ENCODE measurements around the gene KCNH5.

The KCNH5 gene

DNA sequence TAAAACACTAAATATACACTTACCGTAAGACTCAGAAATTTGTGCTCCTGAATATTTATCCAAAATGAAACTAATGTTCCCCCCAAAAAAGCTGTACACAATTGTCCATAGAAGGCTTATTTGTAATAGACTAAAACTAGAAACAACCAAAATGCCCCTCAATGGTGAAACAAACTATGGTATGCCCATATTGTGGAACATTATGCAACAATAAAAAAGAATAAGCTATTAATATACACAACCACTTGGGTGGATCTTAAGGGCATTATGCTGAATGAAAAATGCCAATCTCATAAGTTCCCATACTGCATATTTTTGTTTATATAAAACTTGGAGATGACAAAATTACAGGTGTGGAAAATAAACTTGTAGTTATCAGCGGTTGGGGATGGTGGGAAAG is 357.4 kb downstream of the KCNH5 start:
- no peak for DNase-seq (ENCODE audit: low spot score)
- no peak for FAIRE-seq

DNA sequence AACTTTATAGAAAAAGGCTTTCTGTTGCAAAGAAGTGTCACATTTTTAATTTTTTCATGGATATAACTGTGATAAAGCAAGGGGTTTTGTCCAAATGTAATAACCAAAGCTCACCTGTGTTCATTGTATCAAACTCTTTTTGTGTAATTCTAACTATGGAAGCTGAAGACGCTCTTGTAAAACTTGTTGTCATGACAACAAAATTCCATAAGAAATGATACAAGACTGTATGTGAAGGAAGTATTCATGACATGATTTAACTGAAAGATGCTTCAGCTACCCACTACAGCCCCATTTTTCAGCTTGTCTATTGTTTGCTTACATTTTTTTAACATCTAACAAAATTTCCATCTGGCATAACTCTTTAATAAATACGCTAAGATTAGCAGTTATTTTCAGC is 360.9 kb downstream of the KCNH5 start:
- DNase-seq (ENCODE audit: low spot score) (no peak), FAIRE-seq (no peak)

DNA sequence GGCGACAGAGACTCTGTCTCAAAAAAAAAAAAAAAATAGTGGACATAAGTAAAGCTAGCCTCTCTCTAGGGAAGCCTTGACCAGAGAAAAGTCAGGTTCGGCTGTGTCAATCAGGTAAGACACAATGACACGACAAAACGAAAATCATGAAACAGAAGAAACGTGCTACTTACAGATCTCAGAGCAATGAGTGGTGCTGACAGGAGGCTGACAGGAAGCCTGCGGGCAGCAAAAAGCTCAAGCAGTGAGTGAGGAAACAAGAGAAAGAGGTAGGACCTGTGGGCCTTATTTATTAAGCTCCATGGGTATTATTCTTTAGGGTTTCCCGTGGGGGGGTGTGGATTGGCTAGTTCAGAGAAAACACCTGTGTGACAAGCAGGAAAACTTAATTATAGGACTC is 363.1 kb downstream of the KCNH5 start:
- FAIRE-seq (peak; percentile 37), DNase-seq (ENCODE audit: low spot score) (no peak)

DNA sequence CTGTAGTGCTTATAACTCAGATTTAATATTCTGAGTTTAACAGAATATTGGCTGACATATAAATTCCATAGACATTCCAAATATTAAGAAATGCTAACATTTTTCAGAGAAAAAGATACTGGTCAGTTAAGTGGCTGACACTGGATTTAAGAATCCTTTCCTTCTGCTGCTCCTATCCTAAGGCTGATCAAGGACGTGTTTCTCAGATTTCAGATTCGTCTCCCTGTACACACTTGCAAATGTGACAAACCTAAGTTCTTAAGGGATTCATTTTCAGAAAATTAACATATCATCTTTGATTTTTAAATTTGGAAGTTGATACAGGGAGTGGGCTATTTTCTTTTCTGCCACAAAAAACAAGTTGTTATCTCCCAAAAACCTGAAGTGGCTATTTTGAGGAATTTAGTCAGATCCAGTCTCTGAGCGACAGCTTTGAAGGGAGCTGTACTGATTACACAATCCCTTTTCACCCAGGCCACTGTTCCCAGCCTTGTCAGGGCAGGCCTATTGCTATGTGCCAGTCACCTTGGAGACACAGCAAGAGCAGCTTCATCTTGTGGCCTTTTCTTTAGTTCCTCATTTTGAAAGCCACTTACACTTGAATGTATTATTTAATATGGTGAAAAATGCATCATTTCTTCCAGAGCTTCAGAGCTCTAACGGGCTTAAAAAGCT is 370.6 kb downstream of the KCNH5 start:
- DNase-seq (ENCODE audit: low spot score) (no peak), FAIRE-seq (no peak)

DNA sequence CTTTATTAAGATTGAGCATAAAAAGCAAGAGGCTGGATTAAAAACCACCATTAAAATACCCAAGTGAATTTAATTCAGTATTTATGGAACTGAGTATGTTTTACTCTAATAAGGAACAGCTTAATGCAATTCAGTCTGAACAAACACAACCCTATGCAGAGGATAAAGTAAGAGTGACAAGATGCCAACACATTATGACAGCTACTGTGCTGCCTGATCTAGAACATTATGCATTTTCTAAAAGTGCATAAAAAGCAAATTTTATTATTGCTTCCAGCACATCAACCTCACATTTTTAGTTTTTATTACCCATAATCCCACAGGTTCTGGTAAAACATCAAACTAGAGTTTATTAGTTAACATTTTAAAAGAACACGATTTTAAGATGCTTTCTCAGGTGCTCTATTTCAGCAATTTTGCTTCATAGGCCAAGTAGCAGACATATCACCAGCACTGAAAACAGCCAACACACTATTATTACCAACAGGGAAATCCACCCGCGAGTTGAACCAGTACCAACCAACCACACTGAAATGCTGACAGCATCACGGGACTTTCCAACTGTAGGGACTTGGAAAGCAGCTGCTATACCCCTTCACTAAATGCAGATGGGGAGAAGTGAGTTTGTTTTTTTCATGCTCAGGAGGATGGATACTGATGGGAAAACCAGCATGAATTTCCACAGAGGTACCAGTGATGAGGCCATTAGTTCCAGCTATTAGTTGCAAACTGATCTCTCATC is 372.1 kb downstream of the KCNH5 start:
- FAIRE-seq: no peak

DNA sequence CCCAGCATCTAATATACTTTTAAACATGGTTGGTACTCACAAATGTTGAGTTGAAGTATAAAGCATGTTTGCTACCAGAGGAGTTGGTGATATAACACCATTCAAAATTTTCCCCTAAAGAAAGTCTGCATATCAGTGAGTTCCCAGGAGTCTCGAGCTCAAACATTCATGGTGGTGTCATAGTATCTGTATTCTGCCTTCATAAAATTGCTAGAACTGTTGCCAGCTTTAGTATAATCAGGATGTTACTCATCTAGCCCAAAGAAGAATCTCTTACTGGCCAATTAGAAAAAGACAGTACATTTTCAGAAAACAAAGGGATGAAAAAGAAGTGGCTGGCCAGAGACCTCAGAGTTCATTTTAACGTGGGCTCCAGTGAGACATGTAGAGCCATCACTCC is 374.7 kb downstream of the KCNH5 start:
- no peak for FAIRE-seq
- DNase-seq (ENCODE audit: low spot score): no peak

More for the DNA sequence above, 372.1 kb downstream of the KCNH5 start:
- no peak for DNase-seq (ENCODE audit: low spot score)

DNA sequence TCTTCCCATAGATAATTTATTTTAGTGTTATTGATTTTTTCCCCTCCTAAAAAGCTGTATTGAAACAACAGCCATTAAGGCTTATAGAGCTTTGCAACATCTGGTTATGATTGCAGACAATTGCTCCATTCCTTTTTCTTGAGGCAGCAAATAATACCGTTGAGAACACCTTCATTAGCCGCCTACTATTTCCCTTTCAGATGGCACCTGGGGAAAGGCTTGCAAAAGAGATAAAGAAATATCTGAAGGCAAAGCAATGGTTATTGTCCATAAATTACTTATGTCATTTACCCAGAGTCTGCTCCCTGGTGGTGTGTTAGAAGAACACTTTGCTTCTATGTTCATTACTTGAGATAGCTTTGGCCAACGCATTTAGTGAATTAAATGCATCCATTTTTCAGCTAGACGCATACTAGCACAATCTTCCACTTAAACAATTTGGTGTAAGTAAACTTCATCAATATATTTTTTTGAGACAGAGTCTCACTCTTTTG is 377.8 kb downstream of the KCNH5 start:
- FAIRE-seq: no peak
- no peak for DNase-seq (ENCODE audit: low spot score)

DNA sequence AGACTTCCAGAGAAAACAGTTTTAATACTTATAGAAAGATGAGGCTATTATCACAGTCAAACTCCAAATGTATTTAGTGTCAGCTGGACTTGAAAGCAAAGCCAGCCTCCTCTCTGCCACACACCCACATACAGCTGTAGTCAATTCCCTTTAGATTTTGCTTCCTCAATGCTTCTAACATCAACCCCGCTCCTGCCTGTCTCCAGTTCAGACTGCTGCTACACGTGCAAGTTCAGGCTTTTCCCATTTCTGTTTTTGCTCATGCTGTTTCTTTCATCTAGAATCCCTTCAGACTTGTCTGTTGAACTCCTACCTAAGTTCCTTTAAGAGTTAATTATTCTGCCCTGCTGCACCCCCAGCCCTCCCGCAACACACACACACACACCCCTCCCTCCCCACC is 380.0 kb downstream of the KCNH5 start:
- FAIRE-seq (no peak), DNase-seq (ENCODE audit: low spot score) (no peak)

DNA sequence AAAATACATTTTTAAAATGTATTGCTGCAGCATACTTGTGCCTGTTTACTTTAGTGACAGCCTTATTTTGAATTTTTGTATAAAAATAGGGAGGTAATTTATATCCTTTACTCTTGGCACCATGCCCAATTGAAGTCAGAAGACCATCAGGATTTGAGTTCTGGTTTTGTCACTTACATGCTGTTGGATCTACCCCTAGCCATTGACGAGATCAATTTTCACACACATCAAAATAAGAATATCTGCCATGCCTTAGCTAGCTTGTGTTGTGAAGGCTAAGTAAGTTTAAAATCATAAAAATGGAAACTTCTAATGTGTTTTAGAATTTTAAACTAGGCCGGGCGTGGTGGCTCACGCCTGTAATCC is 381.8 kb downstream of the KCNH5 start:
- FAIRE-seq (no peak), DNase-seq (ENCODE audit: low spot score) (no peak)

DNA sequence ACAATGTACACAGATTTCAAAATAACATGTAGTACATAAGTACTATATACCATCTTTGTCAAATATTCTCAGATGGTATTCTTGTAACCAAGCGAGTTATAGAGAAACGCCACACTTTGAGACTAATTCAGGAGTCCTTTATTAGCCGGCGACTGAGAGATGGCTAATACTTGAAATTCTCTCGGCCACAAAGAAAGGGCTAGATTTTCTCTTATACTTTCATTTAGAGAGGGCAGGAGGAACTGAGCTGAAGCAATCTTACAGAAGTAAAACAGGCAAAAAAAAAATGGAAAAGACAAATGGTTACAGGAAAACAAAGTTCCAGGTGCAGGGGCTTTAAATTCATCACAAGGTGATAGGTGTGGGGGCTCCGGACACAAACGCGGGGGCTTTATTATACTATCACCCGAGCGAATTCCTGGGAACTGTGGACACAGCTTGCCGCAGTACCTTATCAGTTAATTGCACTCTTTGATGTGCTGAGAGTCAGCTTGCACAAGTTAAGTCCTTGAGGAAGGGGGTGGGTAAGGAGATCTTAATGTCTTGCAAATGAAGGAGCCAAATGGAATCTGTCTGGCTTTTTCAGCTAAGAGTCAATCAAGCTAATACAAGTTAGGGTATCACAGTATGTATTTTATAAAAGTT is 382.3 kb downstream of the KCNH5 start:
- DNase-seq (ENCODE audit: low spot score): no peak
- no peak for FAIRE-seq

DNA sequence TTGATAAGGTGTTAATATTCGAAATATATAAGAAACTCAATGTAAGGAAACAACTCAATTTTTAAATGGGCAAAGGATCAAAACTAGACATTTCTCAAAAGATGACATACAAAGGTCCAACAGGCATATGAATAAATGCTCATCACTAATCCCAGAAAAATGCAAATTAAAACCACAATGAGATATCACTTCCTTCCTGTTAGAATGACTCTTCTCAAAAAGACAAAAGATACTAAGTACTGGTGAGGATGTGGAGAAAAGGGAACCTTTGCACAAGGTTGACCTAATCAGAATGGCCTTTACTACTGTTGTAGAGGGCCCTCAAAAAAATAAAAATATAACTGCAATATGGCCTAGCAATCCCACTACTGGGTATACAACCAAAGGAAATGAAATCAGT is 383.4 kb downstream of the KCNH5 start:
- no peak for DNase-seq (ENCODE audit: low spot score)
- no peak for FAIRE-seq

DNA sequence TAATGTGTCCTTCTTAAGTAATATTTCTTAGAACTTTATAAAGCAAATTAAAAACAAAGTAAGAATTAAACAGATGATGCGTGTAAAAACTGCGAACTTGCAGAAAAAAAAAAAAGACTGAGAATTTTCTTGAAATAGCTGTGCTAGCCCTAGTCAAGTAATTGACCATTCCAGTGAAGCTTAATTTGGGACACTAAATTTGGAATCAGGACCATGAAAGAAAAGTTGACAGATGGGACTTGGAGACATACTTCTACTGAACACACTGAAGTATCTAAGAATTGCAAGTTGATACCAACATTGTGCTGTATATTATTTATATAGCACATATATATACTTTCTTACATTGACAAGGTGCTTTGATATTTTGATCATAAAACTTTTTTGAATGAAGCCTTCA is 386.6 kb downstream of the KCNH5 start:
- DNase-seq (ENCODE audit: low spot score) (no peak), FAIRE-seq (no peak)

DNA sequence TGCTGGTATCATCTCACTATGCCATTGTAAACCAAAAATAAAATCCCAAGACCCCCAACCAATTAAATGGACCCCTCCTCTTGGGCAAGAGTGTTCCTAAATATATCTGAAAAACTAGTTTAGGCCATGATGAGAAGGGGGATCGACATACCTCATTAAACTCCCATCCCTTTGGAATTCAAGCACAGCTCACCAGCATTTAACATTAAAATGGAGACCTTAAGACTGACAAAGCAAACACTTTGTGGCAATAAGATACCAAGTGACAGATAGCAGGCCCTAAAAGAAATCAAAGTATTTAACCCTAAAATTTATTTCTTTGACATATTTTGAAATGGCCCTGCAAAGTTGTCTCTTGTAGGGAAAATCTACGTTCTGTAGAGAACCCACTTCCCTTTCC is 387.9 kb downstream of the KCNH5 start:
- no peak for DNase-seq (ENCODE audit: low spot score)
- peak; percentile 32 for FAIRE-seq

DNA sequence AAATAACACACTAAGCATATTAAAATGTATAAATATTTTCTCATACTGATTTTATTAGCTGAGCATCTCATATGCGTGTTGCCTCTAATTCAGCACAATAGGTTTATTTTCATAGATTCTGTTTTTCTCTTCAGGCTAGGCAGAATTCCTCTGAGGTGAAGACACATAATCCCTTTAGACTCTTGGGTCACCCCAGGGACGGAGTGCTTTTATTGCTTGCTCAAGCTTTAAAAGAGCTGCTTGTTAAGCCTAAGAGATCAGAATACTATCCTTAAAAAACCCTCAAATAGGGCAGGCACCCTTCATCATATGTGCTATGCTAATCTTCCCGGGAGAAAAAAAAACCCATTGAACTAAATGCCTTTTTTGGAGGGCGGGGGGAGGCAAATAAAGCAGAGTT is 390.1 kb downstream of the KCNH5 start:
- FAIRE-seq: no peak

DNA sequence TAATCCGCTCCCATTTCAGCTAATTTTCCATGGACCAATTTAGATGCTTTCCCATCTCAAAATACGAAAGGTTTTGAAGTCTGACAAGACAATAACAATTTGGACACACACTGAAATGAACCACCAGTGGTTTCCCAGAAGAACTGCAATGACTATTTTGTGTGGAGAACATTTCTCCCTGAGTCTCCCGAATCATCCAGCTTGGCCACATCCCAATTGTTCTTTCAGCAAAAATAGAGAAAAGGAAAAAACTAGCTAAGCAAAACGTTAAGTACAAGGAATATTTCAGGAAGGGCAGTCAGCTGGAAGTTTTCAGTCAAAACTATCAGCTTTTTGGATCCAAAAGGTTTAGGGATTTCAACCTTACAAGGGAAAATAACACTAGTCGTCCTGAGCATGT is 390.6 kb downstream of the KCNH5 start:
- no peak for FAIRE-seq

More for the DNA sequence above, 390.1 kb downstream of the KCNH5 start:
- DNase-seq (ENCODE audit: low spot score): no peak

More for the DNA sequence above, 390.6 kb downstream of the KCNH5 start:
- DNase-seq (ENCODE audit: low spot score): no peak
